Muscle of leg (tissue), 11 donors: Measurements from ENCODE around the gene PDLIM7. TPM values are rescaled to one million over a fixed set of nuclear protein-coding genes. Genes with fewer than 3 reads are reported as not detected.
A peak's percentile ranks its signal among the peaks of the same experiment; 100 is the strongest.

Source experiments
- DNase-seq: peaks from one replicate; pipeline ENCODE4 v3.0.0; 2013
- H3K27ac ChIP-seq: one replicate; pipeline ENCODE4 v1.5.1; 2013; ENCODE audit warnings: mild to moderate bottlenecking, low read length, control low read depth
- H3K27me3 ChIP-seq: one replicate; pipeline ENCODE4 v1.6.1; 2013; ENCODE audit warnings: low read length; ENCODE audit not compliant: control insufficient read depth, insufficient read depth
- H3K36me3 ChIP-seq: one replicate; pipeline ENCODE4 v1.6.1; 2013; ENCODE audit warnings: low read length; ENCODE audit not compliant: control insufficient read depth, insufficient read depth
- H3K4me1 ChIP-seq: one replicate; pipeline ENCODE4 v1.6.1; 2013; ENCODE audit warnings: low read length; ENCODE audit not compliant: control insufficient read depth, insufficient read depth
- H3K4me3 ChIP-seq: one replicate; pipeline ENCODE4 v1.5.1; 2013; ENCODE audit warnings: low read length, control low read depth
- H3K9me3 ChIP-seq: replicated peaks from 2 replicates; pipeline ENCODE4 v1.6.1; 2013; ENCODE audit warnings: low read depth, low read length; ENCODE audit not compliant: control insufficient read depth
- WGBS: methylation state at CpG from one replicate; pipeline ENCODE4 v1.1.5; 2013; ENCODE audit warnings: missing lambda C conversion rate; ENCODE audit not compliant: insufficient coverage; 5-methylcytosine and 5-hydroxymethylcytosine counted together
- polyA plus RNA-seq, 8 donors: library from polyadenylated mRNA; unstranded; fragments of 120-200 nt; gene quantifications; one replicate each; pipeline versions ENCODE4 v1.2.1 to v1.2.3, GENCODE V29; 2013; ENCODE audit warnings: inconsistent platforms in 1 of 8, low replicate concordance in 1 of 8; ENCODE audit not compliant: insufficient read length in 8 of 8, insufficient read depth in 1 of 8
- total RNA-seq: library from RNA; stranded (reverse); fragments of 120-200 nt; gene quantifications from one replicate; pipeline ENCODE4 v1.2.4, GENCODE V29; 2013

PDLIM7 gene
- total and polyA plus RNA-seq, 9 donors: 97.1 to 458 (median 269) TPM

GRCh38 chr5:177527595-177527994 is 30.2 kb upstream of the PDLIM7 start:
- Histone ChIP-seq H3K4me1 (peaks cover 5% of the 10 kb centered on the region), H3K4me3 (no peak overlapping the region), H3K27ac (no peak overlapping the region), H3K9me3 (no peaks in the 10 kb centered on the region), H3K27me3 (no peaks in the 10 kb centered on the region), H3K36me3 (peaks cover 94% of the 10 kb centered on the region)
- WGBS: 91% methylated on average over 7 of the region's 8 CpGs
- no peak for DNase-seq

- no peaks in the 10 kb centered on the region for H3K27me3 ChIP-seq
- H3K36me3 ChIP-seq: peaks cover 89% of the 10 kb centered on the region
- no peak for DNase-seq
- WGBS: 85% methylated on average over 6 of the region's 6 CpGs
- no peak overlapping the region for H3K4me3 ChIP-seq
- peak overlapping the region; percentile 43 for H3K27ac ChIP-seq
- H3K4me1 ChIP-seq: peaks cover 6% of the 10 kb centered on the region
- H3K9me3 ChIP-seq: no peaks in the 10 kb centered on the region
Measured at GRCh38 chr5:177526791-177527190, 29.4 kb upstream of the PDLIM7 start.

DNA sequence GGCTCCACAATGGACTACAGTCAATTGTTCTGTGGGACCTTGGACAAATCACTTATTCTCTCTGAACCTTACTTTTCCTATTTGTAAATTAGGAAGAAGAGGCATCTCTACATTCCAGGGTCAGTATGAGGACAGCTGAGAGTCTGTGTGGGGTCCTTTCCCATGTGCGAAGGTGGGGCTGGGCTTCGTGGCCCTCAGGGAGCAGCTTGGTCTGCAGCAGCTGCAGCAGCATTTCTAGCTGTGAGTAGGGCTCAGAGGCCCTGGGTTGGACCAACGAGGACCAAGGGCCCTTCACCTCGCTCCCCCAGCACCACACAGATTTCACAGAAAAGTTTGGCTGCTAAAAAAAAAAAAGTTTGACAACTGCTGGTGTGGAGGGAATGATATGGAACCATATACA is 28.8 kb upstream of the PDLIM7 start:
- peaks cover 89% of the 10 kb centered on the region for H3K36me3 ChIP-seq
- WGBS: no CpG with 5 or more reads among the region's 4 CpGs
- no peak for DNase-seq
- peak overlapping the region; percentile 43 for H3K27ac ChIP-seq
- H3K27me3 ChIP-seq: no peaks in the 10 kb centered on the region
- no peaks in the 10 kb centered on the region for H3K9me3 ChIP-seq
- peaks cover 12% of the 10 kb centered on the region for H3K4me1 ChIP-seq
- no peak overlapping the region for H3K4me3 ChIP-seq

DNA sequence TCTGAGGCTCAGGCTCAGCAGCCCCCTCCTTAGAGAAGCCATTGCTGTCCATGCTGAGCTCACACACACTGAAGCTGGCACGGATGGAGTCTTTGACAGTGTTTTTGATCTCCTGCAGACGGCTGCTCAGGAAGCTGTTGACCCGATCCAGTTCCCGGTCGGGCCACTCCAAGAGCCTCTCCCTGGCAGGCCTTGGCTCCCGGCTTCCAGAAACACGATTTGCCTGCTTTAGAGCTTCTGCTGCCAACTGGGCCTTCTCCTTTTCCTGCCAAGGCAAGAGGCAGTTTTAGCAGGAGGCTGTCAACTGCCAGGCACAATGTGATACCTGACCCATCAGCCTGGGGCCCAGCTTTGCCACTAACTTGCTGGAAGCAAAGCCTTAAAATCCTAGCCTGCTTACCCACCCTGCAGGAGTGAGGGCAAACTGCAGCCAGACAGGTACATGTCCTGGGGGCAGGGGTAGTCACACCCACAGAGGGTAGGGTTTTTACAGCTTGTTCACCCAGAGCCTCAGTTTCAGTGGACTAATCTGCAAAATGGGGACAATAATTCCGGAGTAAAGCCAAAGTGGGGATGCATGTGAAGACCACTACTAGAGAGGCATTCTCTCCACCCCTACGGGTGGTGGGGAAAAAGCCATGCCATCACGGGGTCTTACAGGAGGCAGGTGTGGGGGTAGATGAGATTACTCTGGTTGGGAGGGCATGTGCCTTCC is 27.7 kb upstream of the PDLIM7 start:
- Histone ChIP-seq H3K27ac (no peak overlapping the region), H3K4me1 (peaks cover 22% of the 10 kb centered on the region), H3K27me3 (no peaks in the 10 kb centered on the region), H3K36me3 (peaks cover 89% of the 10 kb centered on the region), H3K4me3 (no peak overlapping the region), H3K9me3 (no peaks in the 10 kb centered on the region)
- WGBS: 78% methylated on average over 8 of the region's 10 CpGs
- no peak for DNase-seq

- H3K27me3 ChIP-seq: no peaks in the 10 kb centered on the region
- H3K4me1 ChIP-seq: peaks cover 28% of the 10 kb centered on the region
- DNase-seq: no peak
- 91% methylated on average over 12 of the region's 12 CpGs for WGBS
- peaks cover 88% of the 10 kb centered on the region for H3K36me3 ChIP-seq
- no peaks in the 10 kb centered on the region for H3K9me3 ChIP-seq
- H3K4me3 ChIP-seq: no peak overlapping the region
- H3K27ac ChIP-seq: no peak overlapping the region
Measured at GRCh38 chr5:177524539-177524900, 27.1 kb upstream of the PDLIM7 start.

GRCh38 chr5:177523711-177524538 is 26.5 kb upstream of the PDLIM7 start:
- Histone ChIP-seq H3K27ac (no peak overlapping the region), H3K4me3 (no peak overlapping the region), H3K9me3 (no peaks in the 10 kb centered on the region), H3K4me1 (peaks cover 33% of the 10 kb centered on the region), H3K36me3 (peaks cover 88% of the 10 kb centered on the region), H3K27me3 (no peaks in the 10 kb centered on the region)
- no peak for DNase-seq
- WGBS: 95% methylated on average over 15 of the region's 19 CpGs

DNA sequence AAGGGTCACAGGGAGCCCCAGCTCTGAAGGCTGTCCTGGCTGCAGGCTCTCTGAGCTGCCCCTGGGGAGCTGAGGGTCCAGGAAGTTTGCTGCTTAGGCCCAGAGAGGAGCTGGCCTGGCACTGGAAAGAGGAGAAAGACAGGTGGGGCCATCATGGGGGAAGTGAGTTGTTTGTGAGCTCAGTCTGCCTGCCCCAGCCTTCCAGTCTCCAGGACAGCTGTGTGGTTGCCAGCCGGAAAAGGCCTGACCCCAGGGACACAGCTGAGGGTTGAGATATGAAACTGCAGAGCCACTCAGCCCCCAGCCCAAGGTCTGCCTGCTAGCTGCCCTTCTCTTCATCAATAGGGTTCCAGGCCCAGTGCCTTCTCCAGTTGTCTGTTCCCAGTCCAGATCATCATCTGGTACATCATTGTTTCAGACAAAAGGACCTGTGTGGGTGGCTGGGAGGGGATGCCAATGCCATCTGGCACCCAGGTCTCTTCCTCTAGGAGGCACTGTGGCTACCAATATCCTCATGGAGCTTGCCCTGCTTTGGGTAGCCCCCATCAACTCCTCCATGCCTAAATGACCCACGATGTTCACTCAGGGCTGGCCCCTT is 23.6 kb upstream of the PDLIM7 start:
- H3K27ac ChIP-seq: peak overlapping the region; percentile 65
- no peaks in the 10 kb centered on the region for H3K9me3 ChIP-seq
- H3K36me3 ChIP-seq: peaks cover 60% of the 10 kb centered on the region
- no peaks in the 10 kb centered on the region for H3K27me3 ChIP-seq
- H3K4me3 ChIP-seq: no peak overlapping the region
- 100% methylated on average over 1 of the region's 2 CpGs for WGBS
- peaks cover 33% of the 10 kb centered on the region for H3K4me1 ChIP-seq
- DNase-seq: peak; percentile 61

DNA sequence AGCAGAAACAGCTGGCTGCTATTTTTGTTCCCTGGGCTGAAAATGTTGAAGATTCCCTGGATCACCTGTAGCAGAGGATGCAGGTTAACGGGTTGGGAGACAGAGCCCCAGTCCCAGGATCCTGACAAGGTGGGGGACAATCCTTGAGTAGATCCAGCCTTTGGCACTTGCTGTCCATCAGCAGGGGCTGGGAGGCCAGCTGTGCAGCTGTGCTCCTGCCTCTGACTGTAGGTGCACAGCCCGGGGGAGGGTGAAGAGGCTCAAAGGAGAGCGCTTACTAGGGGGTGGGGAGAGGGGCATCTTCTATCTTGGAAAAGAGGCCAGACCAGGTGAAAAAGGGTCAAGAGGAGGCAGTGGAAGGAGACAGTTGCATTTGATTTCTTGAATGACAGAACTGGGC is 22.9 kb upstream of the PDLIM7 start:
- no peaks in the 10 kb centered on the region for H3K9me3 ChIP-seq
- peaks cover 38% of the 10 kb centered on the region for H3K4me1 ChIP-seq
- 95% methylated on average over 3 of the region's 3 CpGs for WGBS
- DNase-seq: no peak
- no peaks in the 10 kb centered on the region for H3K27me3 ChIP-seq
- H3K4me3 ChIP-seq: no peak overlapping the region
- H3K27ac ChIP-seq: peak overlapping the region; percentile 65
- peaks cover 59% of the 10 kb centered on the region for H3K36me3 ChIP-seq

GRCh38 chr5:177519463-177520235 is 22.2 kb upstream of the PDLIM7 start:
- H3K4me1 ChIP-seq: peaks cover 38% of the 10 kb centered on the region
- no peaks in the 10 kb centered on the region for H3K9me3 ChIP-seq
- DNase-seq: no peak
- H3K4me3 ChIP-seq: no peak overlapping the region
- H3K27ac ChIP-seq: no peak overlapping the region
- no peaks in the 10 kb centered on the region for H3K27me3 ChIP-seq
- H3K36me3 ChIP-seq: peaks cover 60% of the 10 kb centered on the region
- WGBS: 69% methylated on average over 8 of the region's 13 CpGs
